ENCODE data around the gene KRABD2.
"Not testable (repeated sequence)": the region's sequence is repeated elsewhere in the genome, so short reads cannot be mapped to it uniquely, and the experiment has no call there.

The KRABD2 gene

GRCh38 chr17:8382880-8383142 is 6.3 kb upstream of the KRABD2 start:
- H3K4me1 Mint-ChIP-seq (ENCODE audit: low read depth): peaks cover 58% of the 10 kb centered on the region
- peaks cover 44% of the 10 kb centered on the region for H3K36me3 Mint-ChIP-seq (ENCODE audit: insufficient read depth)
- H3K9me3 Mint-ChIP-seq: no peaks in the 10 kb centered on the region

DNA sequence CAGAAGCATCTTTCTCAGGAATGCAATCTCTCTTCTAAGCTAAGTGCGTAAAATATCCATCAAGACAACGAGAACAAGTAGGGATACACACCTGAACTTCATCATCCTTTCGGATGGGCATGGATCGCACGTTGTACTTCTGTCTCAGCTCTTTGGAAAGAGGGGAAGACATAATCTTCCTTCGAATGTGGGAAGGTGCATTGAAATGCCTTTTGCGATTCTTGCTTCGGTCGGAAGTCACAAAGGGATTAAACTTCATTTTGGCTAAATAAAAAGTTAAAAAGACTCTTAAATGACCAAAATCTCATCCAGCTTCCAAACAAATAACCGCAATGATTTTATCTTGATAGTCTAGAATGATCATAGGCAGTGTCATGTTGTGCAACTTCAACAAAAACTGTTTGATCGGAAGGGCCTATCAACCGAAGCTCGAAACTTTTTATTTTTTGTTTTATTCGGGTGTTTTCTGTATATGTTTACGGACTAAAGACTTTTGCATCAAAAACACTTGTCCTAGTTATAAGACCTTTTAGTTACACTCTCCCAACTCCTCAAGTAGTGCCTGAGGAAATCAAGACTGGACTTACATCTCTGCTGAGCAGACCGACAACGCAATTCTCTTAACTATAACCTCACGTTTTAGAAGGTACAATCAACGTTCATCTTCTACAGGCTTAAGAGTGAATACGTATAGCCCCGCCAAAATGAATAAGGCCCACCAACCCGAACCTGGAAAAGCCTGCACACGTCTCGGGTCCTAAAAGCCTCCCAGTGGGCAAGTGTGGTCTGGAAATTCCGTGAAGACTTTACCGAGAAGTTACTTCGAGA is 5.8 kb upstream of the KRABD2 start:
- H3K4me1 Mint-ChIP-seq (ENCODE audit: low read depth): peaks cover 58% of the 10 kb centered on the region
- DNase-seq (no peak), ATAC-seq (no peak)
- no peaks in the 10 kb centered on the region for H3K27me3 Mint-ChIP-seq (ENCODE audit: low read depth)
- H3K4me3 Mint-ChIP-seq: peak overlapping the region; percentile 100
- H3K9me3 Mint-ChIP-seq: no peaks in the 10 kb centered on the region
- peaks cover 48% of the 10 kb centered on the region for H3K36me3 Mint-ChIP-seq (ENCODE audit: insufficient read depth)

More at GRCh38 chr17:8382880-8383142, 6.3 kb upstream of the KRABD2 start:
- H3K27me3 Mint-ChIP-seq (ENCODE audit: low read depth): no peaks in the 10 kb centered on the region
- ATAC-seq (peak in 1 of 2 donors; percentile 1), DNase-seq (no peak)
- H3K4me3 Mint-ChIP-seq: peak overlapping the region; percentile 100

- Mint-ChIP-seq H3K27me3 (ENCODE audit: low read depth) (no peaks in the 10 kb centered on the region), H3K4me1 (ENCODE audit: low read depth) (peaks cover 71% of the 10 kb centered on the region), H3K9me3 (no peaks in the 10 kb centered on the region), H3K4me3 (peak overlapping the region; percentile 100), H3K36me3 (ENCODE audit: insufficient read depth) (peaks cover 61% of the 10 kb centered on the region)
- DNase-seq (no peak), ATAC-seq (no peak)
Measured at GRCh38 chr17:8380049-8380448, 3.5 kb upstream of the KRABD2 start.

- H3K9me3 Mint-ChIP-seq; DNase-seq; ATAC-seq; H3K27me3 Mint-ChIP-seq (ENCODE audit: low read depth): not testable (repeated sequence)
- Mint-ChIP-seq H3K4me3 (peak overlapping the region; percentile 31), H3K36me3 (ENCODE audit: insufficient read depth) (peaks cover 61% of the 10 kb centered on the region), H3K4me1 (ENCODE audit: low read depth) (peaks cover 62% of the 10 kb centered on the region)
Measured at GRCh38 chr17:8378117-8378516, 1.6 kb upstream of the KRABD2 start.

GRCh38 chr17:8377422-8377821 is 918 bp upstream of the KRABD2 start:
- Mint-ChIP-seq H3K4me3 (peak overlapping the region; percentile 85), H3K27me3 (ENCODE audit: low read depth) (no peaks in the 10 kb centered on the region), H3K9me3 (no peaks in the 10 kb centered on the region), H3K4me1 (ENCODE audit: low read depth) (peaks cover 62% of the 10 kb centered on the region), H3K36me3 (ENCODE audit: insufficient read depth) (peaks cover 55% of the 10 kb centered on the region)
- no peak for DNase-seq
- no peak for ATAC-seq

DNA sequence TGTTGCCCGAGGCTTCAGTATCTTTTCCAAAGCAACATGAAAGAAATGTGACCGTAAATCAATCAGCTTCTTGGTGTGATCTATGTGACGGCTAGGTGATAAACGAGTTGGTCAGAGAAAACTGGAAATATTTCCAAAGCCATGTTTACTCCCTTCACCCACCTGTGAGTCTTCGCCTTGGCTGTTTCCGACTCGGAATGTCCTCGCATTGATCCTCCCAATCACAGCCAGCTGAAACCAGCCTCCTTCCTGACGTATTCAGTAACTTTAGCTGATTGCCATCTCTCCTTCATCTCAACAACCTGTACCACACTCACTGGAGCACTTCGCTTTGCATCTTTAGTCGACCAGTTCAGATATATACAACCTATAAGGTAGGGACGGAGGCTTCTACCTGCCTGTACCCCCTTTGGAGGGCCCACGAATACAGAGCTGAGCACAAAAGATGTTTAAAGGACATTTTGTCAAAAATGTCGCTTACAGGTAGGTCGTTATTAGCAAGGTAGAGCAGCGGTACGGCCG is 705 bp downstream of the KRABD2 start:
- ATAC-seq: peak; percentile 3 to 6
- peak overlapping the region; percentile 85 for H3K4me3 Mint-ChIP-seq
- peaks cover 40% of the 10 kb centered on the region for H3K36me3 Mint-ChIP-seq (ENCODE audit: insufficient read depth)
- peaks cover 52% of the 10 kb centered on the region for H3K4me1 Mint-ChIP-seq (ENCODE audit: low read depth)
- H3K27me3 Mint-ChIP-seq (ENCODE audit: low read depth): no peaks in the 10 kb centered on the region
- DNase-seq: no peak
- H3K9me3 Mint-ChIP-seq: no peaks in the 10 kb centered on the region

- H3K9me3 Mint-ChIP-seq; ATAC-seq; DNase-seq; H3K4me3 Mint-ChIP-seq; H3K27me3 Mint-ChIP-seq (ENCODE audit: low read depth): not testable (repeated sequence)
- H3K4me1 Mint-ChIP-seq (ENCODE audit: low read depth): peaks cover 38% of the 10 kb centered on the region
- H3K36me3 Mint-ChIP-seq (ENCODE audit: insufficient read depth): peaks cover 28% of the 10 kb centered on the region
Measured at GRCh38 chr17:8373856-8374255, 2.6 kb downstream of the KRABD2 start.

- Mint-ChIP-seq H3K36me3 (ENCODE audit: insufficient read depth) (peaks cover 18% of the 10 kb centered on the region), H3K4me3 (no peak overlapping the region), H3K4me1 (ENCODE audit: low read depth) (peaks cover 25% of the 10 kb centered on the region), H3K27me3 (ENCODE audit: low read depth) (no peaks in the 10 kb centered on the region), H3K9me3 (no peaks in the 10 kb centered on the region)
- ATAC-seq (no peak), DNase-seq (no peak)
Measured at GRCh38 chr17:8372422-8372821, 4.1 kb downstream of the KRABD2 start.

DNA sequence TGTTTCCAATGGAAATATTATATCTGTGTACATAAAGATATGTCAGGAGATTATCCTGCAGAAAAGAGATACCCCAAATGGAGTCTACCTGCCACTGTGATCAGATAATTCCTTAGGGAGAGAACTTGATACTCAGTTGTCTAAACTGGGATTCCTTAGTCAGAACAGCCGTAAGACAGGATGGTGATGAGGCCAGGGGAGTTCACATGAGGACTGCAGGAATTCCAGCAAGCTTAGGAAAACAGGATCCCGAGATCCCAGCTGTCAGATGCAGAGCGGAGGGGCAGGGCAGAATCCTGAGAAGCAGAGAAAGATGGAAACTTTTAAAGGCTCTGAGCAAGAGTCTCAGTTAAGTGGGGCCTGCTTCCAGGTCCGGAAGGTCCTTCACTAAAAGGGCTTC is 4.7 kb downstream of the KRABD2 start:
- no peaks in the 10 kb centered on the region for H3K27me3 Mint-ChIP-seq (ENCODE audit: low read depth)

DNA sequence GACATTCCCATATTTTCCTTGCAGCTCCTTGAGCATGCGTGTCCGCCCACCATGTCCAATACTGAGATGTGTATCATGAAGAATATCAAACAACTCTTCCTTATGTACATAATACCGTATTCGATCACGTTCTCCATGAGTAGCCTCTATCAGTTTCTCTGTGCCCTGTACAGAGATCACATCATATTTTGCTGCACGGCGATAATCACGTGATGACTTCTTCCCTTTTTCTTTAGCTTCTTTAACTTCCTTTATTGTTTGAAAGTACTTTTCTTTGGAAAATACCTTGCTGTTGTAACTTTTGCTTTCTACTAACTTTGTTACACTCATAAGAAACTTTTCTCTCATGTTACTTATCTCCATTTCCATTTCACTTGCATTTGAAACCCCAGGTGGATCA is 6.6 kb downstream of the KRABD2 start:
- no peak for ATAC-seq
- Mint-ChIP-seq H3K4me1 (ENCODE audit: low read depth) (peaks cover 4% of the 10 kb centered on the region), H3K36me3 (ENCODE audit: insufficient read depth) (peaks cover 4% of the 10 kb centered on the region), H3K27me3 (ENCODE audit: low read depth) (no peaks in the 10 kb centered on the region), H3K9me3 (no peaks in the 10 kb centered on the region), H3K4me3 (no peak overlapping the region)
- no peak for DNase-seq

More for the DNA sequence above, 4.7 kb downstream of the KRABD2 start:
- Mint-ChIP-seq H3K4me3 (no peak overlapping the region), H3K36me3 (ENCODE audit: insufficient read depth) (peaks cover 14% of the 10 kb centered on the region), H3K4me1 (ENCODE audit: low read depth) (peaks cover 19% of the 10 kb centered on the region), H3K9me3 (no peaks in the 10 kb centered on the region)
- DNase-seq (no peak), ATAC-seq (no peak)

DNA sequence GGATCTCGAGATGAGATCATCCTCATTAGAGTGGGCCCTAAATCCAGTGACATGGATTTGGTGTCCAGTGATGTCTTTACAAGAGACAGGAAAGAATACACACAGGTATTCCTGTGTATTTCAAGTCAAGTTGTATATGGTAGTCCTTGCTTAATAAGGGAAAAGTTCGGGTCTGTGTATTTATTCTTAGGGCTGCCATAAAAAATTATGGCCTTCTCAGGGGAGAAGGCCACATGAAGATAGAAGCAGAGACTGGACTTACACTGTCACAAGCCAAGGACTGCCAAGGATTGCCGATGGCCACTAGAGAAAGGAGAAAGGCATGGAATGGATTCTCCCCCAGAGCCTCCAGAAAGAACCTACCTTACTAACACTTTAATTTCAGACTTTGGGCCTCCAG is 8.3 kb downstream of the KRABD2 start:
- peaks cover 4% of the 10 kb centered on the region for H3K4me1 Mint-ChIP-seq (ENCODE audit: low read depth)
- H3K4me3 Mint-ChIP-seq: no peak overlapping the region
- DNase-seq (no peak), ATAC-seq (no peak)
- H3K9me3 Mint-ChIP-seq: no peaks in the 10 kb centered on the region
- H3K27me3 Mint-ChIP-seq (ENCODE audit: low read depth): no peaks in the 10 kb centered on the region
- peaks cover 4% of the 10 kb centered on the region for H3K36me3 Mint-ChIP-seq (ENCODE audit: insufficient read depth)

DNA sequence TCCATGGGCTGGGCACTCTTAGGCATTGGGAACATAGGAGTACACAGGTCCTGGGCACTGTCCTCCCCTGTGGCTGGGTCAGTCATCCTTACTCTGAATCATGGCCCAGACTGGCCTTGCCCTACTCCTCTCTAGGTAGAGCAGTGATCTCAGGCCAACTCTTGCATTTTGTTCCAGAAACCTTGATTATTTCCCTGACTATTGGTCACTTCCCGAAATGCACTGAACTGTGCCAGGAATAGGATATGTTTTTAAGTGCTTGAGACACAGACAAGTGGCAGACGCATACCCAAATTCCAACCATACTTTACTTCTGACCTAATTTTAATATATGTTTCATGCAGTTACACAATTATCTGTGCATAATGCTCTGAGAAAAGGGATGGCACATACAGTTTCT is 10.3 kb downstream of the KRABD2 start:
- H3K4me3 Mint-ChIP-seq: no peak overlapping the region
- ATAC-seq: no peak
- no peaks in the 10 kb centered on the region for H3K9me3 Mint-ChIP-seq
- H3K36me3 Mint-ChIP-seq (ENCODE audit: insufficient read depth): peaks cover 4% of the 10 kb centered on the region
- H3K4me1 Mint-ChIP-seq (ENCODE audit: low read depth): peaks cover 4% of the 10 kb centered on the region
- DNase-seq: no peak
- H3K27me3 Mint-ChIP-seq (ENCODE audit: low read depth): no peaks in the 10 kb centered on the region

GRCh38 chr17:8365143-8365542 is 11.4 kb downstream of the KRABD2 start:
- Mint-ChIP-seq H3K36me3 (ENCODE audit: insufficient read depth) (peaks cover 3% of the 10 kb centered on the region), H3K27me3 (ENCODE audit: low read depth) (no peaks in the 10 kb centered on the region), H3K9me3 (no peaks in the 10 kb centered on the region), H3K4me3 (no peak overlapping the region), H3K4me1 (ENCODE audit: low read depth) (peaks cover 5% of the 10 kb centered on the region)
- DNase-seq (no peak), ATAC-seq (no peak)

- DNase-seq (no peak), ATAC-seq (no peak)
- Mint-ChIP-seq H3K36me3 (ENCODE audit: insufficient read depth) (no peaks in the 10 kb centered on the region), H3K9me3 (no peaks in the 10 kb centered on the region), H3K4me1 (ENCODE audit: low read depth) (peaks cover 10% of the 10 kb centered on the region), H3K4me3 (no peak overlapping the region), H3K27me3 (ENCODE audit: low read depth) (no peaks in the 10 kb centered on the region)
Measured at GRCh38 chr17:8362651-8363332, 13.7 kb downstream of the KRABD2 start.

- Mint-ChIP-seq H3K27me3 (ENCODE audit: low read depth) (no peaks in the 10 kb centered on the region), H3K4me3 (no peak overlapping the region), H3K9me3 (no peaks in the 10 kb centered on the region), H3K36me3 (ENCODE audit: insufficient read depth) (no peaks in the 10 kb centered on the region), H3K4me1 (ENCODE audit: low read depth) (peaks cover 10% of the 10 kb centered on the region)
- ATAC-seq (no peak), DNase-seq (no peak)
Measured at GRCh38 chr17:8360751-8361150, 15.8 kb downstream of the KRABD2 start.
